SK-N-SH treated with all-trans-retinoic acid at 6 μM for 48 hours (cell line): Measurements from ENCODE around the gene PARP16.

Experiments
- ARNTL ChIP-seq: fragments of 450-650 bp; formaldehyde crosslinking; IDR thresholded peaks from 2 replicates; pipeline ENCODE4 v1.5.0; 2020; ENCODE audit warnings: low read depth, mild to moderate bottlenecking, moderate library complexity, borderline replicate concordance
- CSDC2 ChIP-seq: fragments of 250-450 bp; sonication (Bioruptor Pico); IDR thresholded peaks from 2 replicates; pipeline ENCODE4 v1.5.0; 2020; ENCODE audit warnings: mild to moderate bottlenecking, moderate library complexity
- CSRNP3 ChIP-seq: fragments of 250-450 bp; sonication (Bioruptor Pico); IDR thresholded peaks from 2 replicates; pipeline ENCODE4 v1.5.1; 2021; ENCODE audit warnings: mild to moderate bottlenecking, moderate library complexity
- ESRRG ChIP-seq: fragments of 250-450 bp; sonication (Bioruptor Pico); IDR thresholded peaks from 2 replicates; pipeline ENCODE4 v1.6.1; 2021; ENCODE audit warnings: mild to moderate bottlenecking
- PPARA ChIP-seq: fragments of 250-450 bp; sonication (Bioruptor Pico); IDR thresholded peaks from 2 replicates; pipeline ENCODE4 v1.5.0; 2020; ENCODE audit warnings: mild to moderate bottlenecking, borderline replicate concordance
- TCF4 ChIP-seq: fragments of 250-450 bp; sonication (Bioruptor Pico); IDR thresholded peaks from 2 replicates; pipeline ENCODE4 v1.8.0; 2021; ENCODE audit warnings: mild to moderate bottlenecking, moderate library complexity, borderline replicate concordance
- TSHZ2 ChIP-seq: fragments of 250-450 bp; sonication (Bioruptor Pico); IDR thresholded peaks from 2 replicates; pipeline ENCODE4 v1.5.0; 2020; ENCODE audit warnings: mild to moderate bottlenecking, moderate library complexity
- TF ChIP-seq, protein P1 (sequence below): fragments of 250-450 bp; sonication (Bioruptor Pico); IDR thresholded peaks from 2 replicates; pipeline ENCODE4 v1.8.0; 2020; ENCODE audit warnings: mild to moderate bottlenecking, moderate library complexity, borderline replicate concordance

DNA sequence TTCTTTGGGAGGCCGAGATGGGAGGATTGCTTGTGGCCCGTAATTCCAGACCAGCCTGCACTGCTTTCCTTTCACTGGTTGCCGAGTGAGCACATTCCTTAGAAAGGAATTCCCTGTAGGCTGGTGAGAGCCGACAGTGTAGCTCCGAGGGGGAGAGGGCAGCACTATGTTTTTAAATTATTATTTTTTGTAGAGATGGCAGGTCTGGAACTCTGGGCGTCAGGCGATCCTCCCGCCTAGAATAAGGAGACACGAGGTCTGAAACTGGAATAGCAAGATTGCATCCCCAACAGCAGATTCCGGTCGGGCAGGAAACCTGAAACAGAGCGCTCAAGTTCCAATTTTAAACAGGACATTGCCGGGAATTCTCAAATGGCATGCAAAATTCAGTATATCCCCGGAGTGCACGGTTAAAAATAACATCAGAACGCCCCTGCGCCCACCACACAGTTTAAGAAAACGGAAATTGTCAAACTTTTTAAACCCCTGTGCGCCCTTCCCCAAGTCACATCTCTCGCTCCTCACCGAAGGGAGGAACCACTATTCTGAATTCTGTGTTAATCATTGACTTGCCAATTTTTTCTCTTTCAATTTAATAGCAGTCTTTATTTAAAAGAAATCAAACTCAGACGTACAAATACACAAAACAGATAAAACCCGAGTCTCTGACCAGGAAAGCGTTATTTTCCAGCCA is 17.2 kb upstream of the PARP16 start:
- TF ChIP-seq, protein P1, sequence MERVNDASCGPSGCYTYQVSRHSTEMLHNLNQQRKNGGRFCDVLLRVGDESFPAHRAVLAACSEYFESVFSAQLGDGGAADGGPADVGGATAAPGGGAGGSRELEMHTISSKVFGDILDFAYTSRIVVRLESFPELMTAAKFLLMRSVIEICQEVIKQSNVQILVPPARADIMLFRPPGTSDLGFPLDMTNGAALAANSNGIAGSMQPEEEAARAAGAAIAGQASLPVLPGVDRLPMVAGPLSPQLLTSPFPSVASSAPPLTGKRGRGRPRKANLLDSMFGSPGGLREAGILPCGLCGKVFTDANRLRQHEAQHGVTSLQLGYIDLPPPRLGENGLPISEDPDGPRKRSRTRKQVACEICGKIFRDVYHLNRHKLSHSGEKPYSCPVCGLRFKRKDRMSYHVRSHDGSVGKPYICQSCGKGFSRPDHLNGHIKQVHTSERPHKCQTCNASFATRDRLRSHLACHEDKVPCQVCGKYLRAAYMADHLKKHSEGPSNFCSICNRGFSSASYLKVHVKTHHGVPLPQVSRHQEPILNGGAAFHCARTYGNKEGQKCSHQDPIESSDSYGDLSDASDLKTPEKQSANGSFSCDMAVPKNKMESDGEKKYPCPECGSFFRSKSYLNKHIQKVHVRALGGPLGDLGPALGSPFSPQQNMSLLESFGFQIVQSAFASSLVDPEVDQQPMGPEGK (CRISPR knock-in tag): no peak
- TF ChIP-seq TCF4 (CRISPR knock-in tag) (no peak), TSHZ2 (CRISPR knock-in tag) (no peak), PPARA (CRISPR knock-in tag) (no peak), CSRNP3 (no peak), ESRRG (CRISPR knock-in tag) (no peak), CSDC2 (0 out of 2 replicates have a peak, but pooled peaks have one; percentile 44), ARNTL (CRISPR knock-in tag) (no peak)
